ENCODE results near the gene LIPE.
"Not testable (repeated sequence)": the region's sequence is repeated elsewhere in the genome, so short reads cannot be mapped to it uniquely, and the experiment has no call there.

The LIPE gene

GRCh38 chr19:42427313-42427712 is at the start of gene LIPE:
TSS of gene LIPE (minus strand) at chr19:42427388. CDS start at chr19:42427149, 239 bp downstream.
- no peak for DNase-seq (ENCODE audit: low read depth in 2 of 3, low spot score in 2 of 3)

- DNase-seq (ENCODE audit: low read depth in 2 of 3, low spot score in 2 of 3): no peak
Observed at GRCh38 chr19:42475366-42475765, 48.2 kb upstream of the LIPE start.

- DNase-seq (ENCODE audit: low read depth in 2 of 3, low spot score in 2 of 3): no peak
Observed at GRCh38 chr19:42474743-42475142, 47.6 kb upstream of the LIPE start.

- no peak for DNase-seq (ENCODE audit: low read depth in 2 of 3, low spot score in 2 of 3)
Observed at GRCh38 chr19:42473686-42474085, 46.5 kb upstream of the LIPE start.

- no peak for DNase-seq (ENCODE audit: low read depth in 2 of 3, low spot score in 2 of 3)
Observed at GRCh38 chr19:42472402-42473147, 45.4 kb upstream of the LIPE start.

GRCh38 chr19:42471554-42472249 is 44.5 kb upstream of the LIPE start:
- no peak for DNase-seq (ENCODE audit: low read depth in 2 of 3, low spot score in 2 of 3)

GRCh38 chr19:42469311-42470235 is 42.4 kb upstream of the LIPE start:
- DNase-seq (ENCODE audit: low read depth in 2 of 3, low spot score in 2 of 3): no peak

- no peak for DNase-seq (ENCODE audit: low read depth in 2 of 3, low spot score in 2 of 3)
Observed at GRCh38 chr19:42468273-42468796, 41.1 kb upstream of the LIPE start.

GRCh38 chr19:42467183-42467760 is 40.1 kb upstream of the LIPE start:
- no peak for DNase-seq (ENCODE audit: low read depth in 2 of 3, low spot score in 2 of 3)

- no peak for DNase-seq (ENCODE audit: low read depth in 2 of 3, low spot score in 2 of 3)
Observed at GRCh38 chr19:42466521-42467182, 39.5 kb upstream of the LIPE start.

- DNase-seq (ENCODE audit: low read depth in 2 of 3, low spot score in 2 of 3): no peak
Observed at GRCh38 chr19:42465827-42466280, 38.7 kb upstream of the LIPE start.

GRCh38 chr19:42461700-42462324 is 34.6 kb upstream of the LIPE start:
- no peak for DNase-seq (ENCODE audit: low read depth in 2 of 3, low spot score in 2 of 3)

GRCh38 chr19:42461231-42461630 is 34.0 kb upstream of the LIPE start:
- DNase-seq (ENCODE audit: low read depth in 2 of 3, low spot score in 2 of 3): not testable (repeated sequence)

- no peak for DNase-seq (ENCODE audit: low read depth in 2 of 3, low spot score in 2 of 3)
Observed at GRCh38 chr19:42459926-42460325, 32.7 kb upstream of the LIPE start.

- no peak for DNase-seq (ENCODE audit: low read depth in 2 of 3, low spot score in 2 of 3)
Observed at GRCh38 chr19:42455621-42456081, 28.5 kb upstream of the LIPE start.

GRCh38 chr19:42455086-42455485 is 27.9 kb upstream of the LIPE start:
- no peak for DNase-seq (ENCODE audit: low read depth in 2 of 3, low spot score in 2 of 3)

- no peak for DNase-seq (ENCODE audit: low read depth in 2 of 3, low spot score in 2 of 3)
Observed at GRCh38 chr19:42452590-42452989, 25.4 kb upstream of the LIPE start.

GRCh38 chr19:42450314-42450934 is 23.2 kb upstream of the LIPE start:
- DNase-seq (ENCODE audit: low read depth in 2 of 3, low spot score in 2 of 3): peak; percentile 27 to 47 (median 32)

- not testable (repeated sequence) for DNase-seq (ENCODE audit: low read depth in 2 of 3, low spot score in 2 of 3)
Observed at GRCh38 chr19:42448306-42448705, 21.1 kb upstream of the LIPE start.
